Activated CD4-positive, alpha-beta T cell treated with anti-CD3 and anti-CD28 coated beads for 4 hours (primary cell): ENCODE results near the gene TRHDE.

Experiments used
- DNase-seq, 2 donors: peaks; one replicate each; pipeline ENCODE4 v3.0.0-alpha.2; 2020

Gene TRHDE

GRCh38 chr12:72318341-72318740 is 46.2 kb downstream of the TRHDE start:
- no peak for DNase-seq

- no peak for DNase-seq
These were observed 51.7 kb downstream of the TRHDE start for GRCh38 chr12:72323881-72324280.

GRCh38 chr12:72330301-72330700 is 58.1 kb downstream of the TRHDE start:
- no peak for DNase-seq

GRCh38 chr12:72330784-72331183 is 58.6 kb downstream of the TRHDE start:
- DNase-seq, result no peak

- no peak for DNase-seq
These were observed 65.2 kb downstream of the TRHDE start for GRCh38 chr12:72337382-72337781.

GRCh38 chr12:72337946-72338345 is 65.8 kb downstream of the TRHDE start:
- DNase-seq, result no peak

GRCh38 chr12:72338437-72338836 is 66.3 kb downstream of the TRHDE start:
- no peak for DNase-seq

- no peak for DNase-seq
These were observed 74.3 kb downstream of the TRHDE start for GRCh38 chr12:72346363-72346944.

GRCh38 chr12:72349491-72349890 is 77.3 kb downstream of the TRHDE start:
- DNase-seq, result no peak

- no peak for DNase-seq
These were observed 87.2 kb downstream of the TRHDE start for GRCh38 chr12:72359416-72359815.

- DNase-seq, result no peak
These were observed 93.0 kb downstream of the TRHDE start for GRCh38 chr12:72365151-72365550.

- no peak for DNase-seq
These were observed 94.1 kb downstream of the TRHDE start for GRCh38 chr12:72366255-72366654.

- DNase-seq, result no peak
These were observed 96.1 kb downstream of the TRHDE start for GRCh38 chr12:72368298-72368697.

- DNase-seq, result no peak
These were observed 96.7 kb downstream of the TRHDE start for GRCh38 chr12:72368719-72369422.

GRCh38 chr12:72369423-72369959 is 97.3 kb downstream of the TRHDE start:
- no peak for DNase-seq

- no peak for DNase-seq
These were observed 108.3 kb downstream of the TRHDE start for GRCh38 chr12:72380441-72380840.

- DNase-seq, result no peak
These were observed 116.2 kb downstream of the TRHDE start for GRCh38 chr12:72388322-72388721.

- DNase-seq, result no peak
These were observed 118.0 kb downstream of the TRHDE start for GRCh38 chr12:72390146-72390545.

- no peak for DNase-seq
These were observed 133.9 kb downstream of the TRHDE start for GRCh38 chr12:72406111-72406510.

- DNase-seq, result no peak
These were observed 160.0 kb downstream of the TRHDE start for GRCh38 chr12:72432037-72432604.

GRCh38 chr12:72433298-72433697 is 161.1 kb downstream of the TRHDE start:
- DNase-seq, result no peak

- no peak for DNase-seq
These were observed 162.8 kb downstream of the TRHDE start for GRCh38 chr12:72434999-72435398.

GRCh38 chr12:72442217-72442616 is 170.0 kb downstream of the TRHDE start:
- DNase-seq, result no peak

GRCh38 chr12:72444125-72444524 is 172.0 kb downstream of the TRHDE start:
- DNase-seq, result no peak
